ENCODE results near the gene HOXD13.

Gene HOXD13

GRCh38 chr2:176132205-176133171, 40.0 kb downstream of the HOXD13 start:
- Histone ChIP-seq H3K9me3 (no peaks in the 10 kb centered on the region), H3K4me1 (peaks cover 7% of the 10 kb centered on the region; the same call in 1 of the 2 replicates), H3K36me3 (no peaks in the 10 kb centered on the region), H3K4me3 (ENCODE audit: low read depth, low read length) (no peak overlapping the region), H3K27me3 (no peaks in the 10 kb centered on the region)
- no peak for DNase-seq
- TF ChIP-seq CTCF (IDR thresholded peaks at IDR 0.05; ENCODE audit: low read depth, low read length), result no peak

- Histone ChIP-seq H3K4me3 (ENCODE audit: low read depth, low read length) (no peak overlapping the region), H3K9me3 (no peaks in the 10 kb centered on the region), H3K27me3 (no peaks in the 10 kb centered on the region), H3K4me1 (peaks cover 7% of the 10 kb centered on the region; the same call in 1 of the 2 replicates), H3K36me3 (no peaks in the 10 kb centered on the region)
- TF ChIP-seq CTCF (IDR thresholded peaks at IDR 0.05; ENCODE audit: low read depth, low read length), result no peak
- DNase-seq, result no peak
These were observed 40.9 kb downstream of the HOXD13 start for GRCh38 chr2:176133389-176133788.

GRCh38 chr2:176134035-176134434, 41.5 kb downstream of the HOXD13 start:
- Histone ChIP-seq H3K9me3 (no peaks in the 10 kb centered on the region), H3K36me3 (no peaks in the 10 kb centered on the region), H3K4me1 (peaks cover 7% of the 10 kb centered on the region; the same call in 1 of the 2 replicates), H3K27me3 (no peaks in the 10 kb centered on the region), H3K4me3 (ENCODE audit: low read depth, low read length) (no peak overlapping the region)
- TF ChIP-seq CTCF (IDR thresholded peaks at IDR 0.05; ENCODE audit: low read depth, low read length), result no peak
- DNase-seq, result no peak

GRCh38 chr2:176135035-176135440, 42.5 kb downstream of the HOXD13 start:
- Histone ChIP-seq H3K27me3 (no peaks in the 10 kb centered on the region), H3K4me1 (peaks cover 7% of the 10 kb centered on the region; the same call in 1 of the 2 replicates), H3K36me3 (no peaks in the 10 kb centered on the region), H3K4me3 (ENCODE audit: low read depth, low read length) (peak overlapping the region; percentile 73; the same call in 1 of the 2 replicates), H3K9me3 (no peaks in the 10 kb centered on the region)
- DNase-seq, result no peak
- TF ChIP-seq CTCF (IDR thresholded peaks at IDR 0.05; ENCODE audit: low read depth, low read length), result no peak; the same call in 1 of the 2 replicates

GRCh38 chr2:176136374-176137251, 44.1 kb downstream of the HOXD13 start:
- peak overlapping the region; percentile 73 for H3K4me3 ChIP-seq (ENCODE audit: low read depth, low read length)
- no peaks in the 10 kb centered on the region for H3K27me3 ChIP-seq
- H3K4me1 ChIP-seq, result peaks cover 7% of the 10 kb centered on the region; the same call in 1 of the 2 replicates
- TF ChIP-seq CTCF (IDR thresholded peaks at IDR 0.05; ENCODE audit: low read depth, low read length), result no peak
- no peaks in the 10 kb centered on the region for H3K9me3 ChIP-seq
- no peaks in the 10 kb centered on the region for H3K36me3 ChIP-seq
- DNase-seq, result peak; percentile 48

Measured in BE2C (cell line).